Left ventricle myocardium inferior (tissue), 1 donor: Measurements from ENCODE around the gene NR2C2AP. TPM values are rescaled to one million over a fixed set of nuclear protein-coding genes. Genes with fewer than 3 reads are reported as not detected.

ENCODE experiments used
- DNase-seq: peaks from one replicate; pipeline ENCODE4 v3.0.0-alpha.2; 2020
- H3K27ac ChIP-seq: fragments of 200-600 bp; replicated peaks from 2 replicates; pipeline ENCODE4 v1.8.0; 2021
- H3K27me3 ChIP-seq: fragments of 200-600 bp; 2 replicates; pipeline ENCODE4 v1.8.0; 2021; ENCODE audit warnings: low read depth
- H3K36me3 ChIP-seq: fragments of 200-600 bp; 2 replicates; pipeline ENCODE4 v1.8.0; 2021
- H3K4me1 ChIP-seq: fragments of 200-600 bp; 2 replicates; pipeline ENCODE4 v1.8.0; 2021
- H3K4me3 ChIP-seq: fragments of 200-600 bp; 2 replicates; pipeline ENCODE4 v1.8.0; 2021; ENCODE audit warnings: mild to moderate bottlenecking, moderate library complexity
- H3K9me3 ChIP-seq: fragments of 200-600 bp; replicated peaks from 2 replicates; pipeline ENCODE4 v1.8.0; 2021
- CTCF ChIP-seq: fragments of 200-600 bp; IDR thresholded peaks from 2 replicates; pipeline ENCODE4 v1.8.0; 2021; ENCODE audit warnings: antibody characterized with exemption, mild to moderate bottlenecking, borderline replicate concordance
- intact Hi-C: fragments of 100-400 bp; cut with micrococcal nuclease; formaldehyde crosslinking; loops from one replicate; pipeline ENCODE4 v1.11.0; 2022
- long read RNA-seq: library from polyadenylated mRNA; unstranded; transcript quantifications from one replicate; pipeline ENCODE4 v2.0.0, GENCODE V29; 2021
- total RNA-seq: library from RNA; stranded (reverse); fragmentation: NEBNext Ultra II Directional; extraction: Animal tissue kit (Norgen Biotek cat#: 25700); gene quantifications from one replicate; pipeline ENCODE4 v1.2.1, GENCODE V29; 2021
- donor health status: DM: no; HTN: yes; CAD: no; lungs with severe emphysema.

NR2C2AP gene
- total RNA-seq, result 6.3 TPM
- long read RNA-seq, partial matches to known transcripts, result 0 of 5 reads
- long read RNA-seq, other reads (novel, unspliced or antisense), result 4 of 5 reads

GRCh38 chr19:19203012-19203856 lies at the start of gene NR2C2AP:
TSS of gene NR2C2AP (minus strand) at chr19:19203414. CDS start at chr19:19203060, 354 bp downstream.
- Histone ChIP-seq H3K4me3 (peak within 1 kb of the TSS; percentile 74), H3K27me3 (peaks cover 17% of the 10 kb centered on the region), H3K4me1 (peaks cover 19% of the 10 kb centered on the region), H3K9me3 (no peaks in the 10 kb centered on the region), H3K36me3 (peaks cover 29% of the 10 kb centered on the region), H3K27ac (peak within 1 kb of the TSS; percentile 75)
- intact Hi-C loops, result no loop called here
- DNase-seq, result peak; percentile 94
- TF ChIP-seq CTCF, result no peak

- Histone ChIP-seq H3K4me1 (no peaks in the 10 kb centered on the region), H3K27me3 (peaks cover 74% of the 10 kb centered on the region), H3K4me3 (no peak overlapping the region), H3K36me3 (no peaks in the 10 kb centered on the region), H3K9me3 (no peaks in the 10 kb centered on the region), H3K27ac (no peak overlapping the region)
- no peak for TF ChIP-seq CTCF
- intact Hi-C loops, result no loop called here
- no peak for DNase-seq
Measured at GRCh38 chr19:19250196-19250801, 47.1 kb upstream of the NR2C2AP start.

GRCh38 chr19:19240476-19240875 lies 37.3 kb upstream of the NR2C2AP start:
- no peak overlapping the region for H3K27ac ChIP-seq
- no peaks in the 10 kb centered on the region for H3K4me1 ChIP-seq
- peaks cover 70% of the 10 kb centered on the region for H3K27me3 ChIP-seq
- H3K9me3 ChIP-seq, result peaks cover 11% of the 10 kb centered on the region
- intact Hi-C loops, result no loop called here
- no peak for DNase-seq
- TF ChIP-seq CTCF, result no peak
- H3K36me3 ChIP-seq, result no peaks in the 10 kb centered on the region
- H3K4me3 ChIP-seq, result no peak overlapping the region

GRCh38 chr19:19239675-19240074 lies 36.5 kb upstream of the NR2C2AP start:
- DNase-seq, result no peak
- peaks cover 66% of the 10 kb centered on the region for H3K27me3 ChIP-seq
- H3K36me3 ChIP-seq, result no peaks in the 10 kb centered on the region
- H3K9me3 ChIP-seq, result peaks cover 19% of the 10 kb centered on the region
- intact Hi-C loops, result no loop called here
- H3K27ac ChIP-seq, result no peak overlapping the region
- no peaks in the 10 kb centered on the region for H3K4me1 ChIP-seq
- H3K4me3 ChIP-seq, result no peak overlapping the region
- no peak for TF ChIP-seq CTCF

GRCh38 chr19:19238126-19238894 lies 35.1 kb upstream of the NR2C2AP start:
- Histone ChIP-seq H3K27ac (no peak overlapping the region), H3K27me3 (peaks cover 53% of the 10 kb centered on the region), H3K36me3 (no peaks in the 10 kb centered on the region), H3K9me3 (peaks cover 33% of the 10 kb centered on the region), H3K4me3 (no peak overlapping the region), H3K4me1 (no peaks in the 10 kb centered on the region)
- no peak for TF ChIP-seq CTCF
- intact Hi-C loops, result no loop called here
- no peak for DNase-seq
